GM08714 (cell line): Measurements from ENCODE around the gene LIF.
"Not testable (repeated sequence)": the region's sequence is repeated elsewhere in the genome, so short reads cannot be mapped to it uniquely, and the experiment has no call there.

Experiments
- H3K4me3 ChIP-seq: fragments of 200-500 bp; sonication (Bioruptor generic); 2 replicates; pipeline ENCODE4 v1.5.1; 2014; ENCODE audit warnings: mild to moderate bottlenecking, low read length, inconsistent platforms
- ZNF274 ChIP-seq: IDR thresholded peaks from 2 replicates; pipeline ENCODE4 v1.6.1; 2012; ENCODE audit warnings: mild to moderate bottlenecking, low read depth, low read length

LIF gene

GRCh38 chr22:30222321-30222720 lies 24.2 kb downstream of the LIF start:
- TF ChIP-seq ZNF274: no peak
- H3K4me3 ChIP-seq: no peak overlapping the region

- no peak overlapping the region for H3K4me3 ChIP-seq
- TF ChIP-seq ZNF274: no peak
Measured at GRCh38 chr22:30221121-30221992, 25.2 kb downstream of the LIF start.

GRCh38 chr22:30220338-30221012 lies 26.1 kb downstream of the LIF start:
- TF ChIP-seq ZNF274: no peak
- H3K4me3 ChIP-seq: no peak overlapping the region

GRCh38 chr22:30219668-30220278 lies 26.8 kb downstream of the LIF start:
- H3K4me3 ChIP-seq: no peak overlapping the region
- no peak for TF ChIP-seq ZNF274

GRCh38 chr22:30219049-30219654 lies 27.4 kb downstream of the LIF start:
- no peak overlapping the region for H3K4me3 ChIP-seq
- TF ChIP-seq ZNF274: no peak

GRCh38 chr22:30217698-30218560 lies 28.6 kb downstream of the LIF start:
- H3K4me3 ChIP-seq: no peak overlapping the region
- no peak for TF ChIP-seq ZNF274

GRCh38 chr22:30216710-30217109 lies 29.8 kb downstream of the LIF start:
- H3K4me3 ChIP-seq: no peak overlapping the region
- TF ChIP-seq ZNF274: no peak

GRCh38 chr22:30216272-30216671 lies 30.3 kb downstream of the LIF start:
- H3K4me3 ChIP-seq: not testable (repeated sequence)

GRCh38 chr22:30214703-30215407 lies 31.7 kb downstream of the LIF start:
- H3K4me3 ChIP-seq: no peak overlapping the region
- no peak for TF ChIP-seq ZNF274

- TF ChIP-seq ZNF274: no peak
- H3K4me3 ChIP-seq: no peak overlapping the region
Measured at GRCh38 chr22:30212996-30213441, 33.5 kb downstream of the LIF start.

- TF ChIP-seq ZNF274: no peak
- no peak overlapping the region for H3K4me3 ChIP-seq
Measured at GRCh38 chr22:30212363-30212995, 34.1 kb downstream of the LIF start.

- no peak overlapping the region for H3K4me3 ChIP-seq
- TF ChIP-seq ZNF274: no peak
Measured at GRCh38 chr22:30211124-30211820, 35.3 kb downstream of the LIF start.
